DMS79 (cell line): Measurements from ENCODE around the gene GIMAP5.

Experiments
- DNase-seq: peaks from one replicate; lab custom pipeline; 2025; lab: John Stamatoyannopoulos, UW

Gene GIMAP5

DNA sequence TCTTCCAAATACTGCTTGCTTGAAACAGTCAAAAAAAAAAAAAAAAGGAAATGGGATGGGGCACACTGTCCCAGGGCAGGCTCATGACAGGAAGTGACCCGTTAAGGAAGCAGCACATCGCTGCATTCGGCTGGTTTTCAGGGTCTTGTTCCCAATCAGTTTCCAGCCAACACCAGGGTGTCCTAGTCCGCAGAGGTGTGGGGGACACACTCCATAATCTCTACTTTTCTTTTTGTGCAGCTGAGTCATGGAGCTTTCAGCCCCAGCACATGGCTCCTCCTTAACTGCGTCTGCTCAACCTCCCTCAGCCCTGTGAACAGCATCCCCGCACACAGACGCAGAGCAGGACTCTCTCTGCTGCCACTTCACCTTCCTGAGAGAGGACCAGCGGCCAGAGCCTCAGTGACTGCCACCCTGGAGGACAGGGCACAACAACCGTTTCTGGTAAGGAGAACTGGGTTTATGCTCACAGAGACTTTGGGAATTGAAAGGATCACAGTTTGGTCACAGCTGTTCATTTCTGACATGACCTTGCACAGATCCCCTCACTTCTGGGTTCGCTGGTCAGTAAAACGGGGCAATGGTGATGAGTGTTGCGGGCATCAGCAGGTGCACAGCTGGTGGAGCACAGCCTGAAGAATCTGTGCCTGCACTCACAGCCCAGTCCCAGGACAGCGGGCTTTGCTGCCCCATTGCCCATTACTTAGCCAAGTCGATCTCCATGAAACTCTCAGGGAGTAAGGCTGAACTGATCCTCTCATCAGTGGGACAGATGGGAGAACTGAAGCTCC, at the start of gene GIMAP5:
Gene GIMAP5, plus strand, starts transcription at position 154 of the 791 bp plus-strand sequence. CDS start 3,467 bp downstream, outside the sequence.
- DNase-seq, result no peak

DNA sequence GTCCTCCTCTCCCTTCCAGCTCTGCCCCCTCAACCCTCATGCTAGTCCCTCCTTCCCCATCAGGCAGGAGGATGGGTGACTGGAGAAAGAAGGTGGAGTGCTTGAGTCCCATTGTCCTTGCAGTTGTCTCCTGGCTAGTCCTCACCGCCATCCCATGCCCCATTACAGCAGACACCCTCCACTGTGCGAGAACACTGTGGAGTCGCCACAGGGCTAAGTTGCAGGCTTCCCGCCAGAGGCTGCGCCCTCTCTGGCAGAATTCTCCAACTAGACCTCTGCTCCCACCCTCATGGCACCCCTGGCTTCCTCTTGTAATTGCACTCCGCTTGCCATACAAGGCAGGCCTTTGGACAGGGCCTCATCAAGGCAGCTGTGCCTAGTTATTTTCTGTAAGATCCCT, 48.6 kb upstream of the GIMAP5 start:
- no peak for DNase-seq

DNA sequence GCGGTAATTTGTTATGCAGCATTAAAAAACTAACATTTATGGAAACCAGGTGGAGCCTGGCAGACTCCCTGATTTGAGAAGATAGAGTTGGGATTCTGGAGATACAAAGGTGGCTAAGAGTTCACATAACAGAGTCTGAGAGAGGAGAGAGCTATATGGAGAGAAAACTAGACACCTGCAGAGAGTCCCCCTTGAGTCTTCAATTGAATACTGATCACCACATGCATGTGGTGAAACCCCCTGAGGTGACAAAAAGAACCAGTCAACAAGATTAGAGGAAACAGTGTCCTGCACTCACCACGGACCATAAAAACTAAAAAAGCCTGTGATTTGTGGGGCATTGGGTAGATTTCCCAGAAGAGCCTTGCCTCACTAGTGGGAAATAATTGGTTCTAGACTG, 41.6 kb upstream of the GIMAP5 start:
- DNase-seq, result no peak

GRCh38 chr7:150703209-150703608, 34.0 kb upstream of the GIMAP5 start:
- DNase-seq, result no peak

GRCh38 chr7:150715293-150715692, 21.9 kb upstream of the GIMAP5 start:
- no peak for DNase-seq

GRCh38 chr7:150715738-150716137, 21.5 kb upstream of the GIMAP5 start:
- DNase-seq, result no peak

- no peak for DNase-seq
These were observed 20.9 kb upstream of the GIMAP5 start, which contains the start of gene GIMAP1 for GRCh38 chr7:150716368-150716767. TSS of gene GIMAP1 (plus strand) at chr7:150716613. CDS start at chr7:150719048, 2,435 bp downstream.

DNA sequence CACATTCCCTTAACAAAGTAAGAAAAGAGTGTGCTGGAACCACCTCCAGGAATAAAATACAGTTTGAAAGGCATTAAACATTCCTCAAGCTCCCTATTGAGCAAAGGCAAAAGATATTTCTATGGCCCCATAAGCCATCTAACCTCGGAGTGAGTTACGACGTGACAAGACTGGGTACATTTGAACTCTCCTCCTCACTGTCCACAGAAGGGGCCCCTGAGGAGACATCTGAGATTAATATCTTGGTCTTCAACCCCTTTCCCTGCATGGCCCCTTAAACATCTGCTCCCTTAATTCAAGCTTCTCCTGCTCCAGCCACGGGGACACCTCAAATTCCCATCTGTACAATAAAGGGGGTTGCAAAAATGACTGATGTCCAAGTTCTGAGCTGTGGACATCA, 20.3 kb upstream of the GIMAP5 start:
- DNase-seq, result no peak

GRCh38 chr7:150717814-150718420, 19.3 kb upstream of the GIMAP5 start:
- DNase-seq, result no peak

DNA sequence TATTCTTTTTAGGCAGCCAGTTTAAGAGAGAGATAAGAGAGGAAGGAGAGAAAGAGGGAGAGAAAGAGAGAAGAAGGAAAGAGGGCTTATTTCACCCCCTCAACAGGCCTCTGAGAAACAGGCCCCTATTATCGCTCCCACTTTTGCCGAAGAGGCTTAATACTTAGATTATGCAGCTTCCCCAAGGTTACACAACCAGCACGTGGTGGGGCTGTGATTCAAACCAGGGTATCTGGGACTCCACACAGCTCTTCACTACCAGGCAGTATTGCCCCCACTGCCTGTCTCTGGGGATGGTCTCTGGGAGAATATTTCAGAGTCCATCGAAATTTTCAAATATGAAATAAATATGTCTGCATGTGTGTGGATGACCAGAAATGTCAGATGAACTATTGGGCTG, 17.8 kb upstream of the GIMAP5 start:
- no peak for DNase-seq

- no peak for DNase-seq
These were observed 17.0 kb upstream of the GIMAP5 start for GRCh38 chr7:150719960-150720891.

DNA sequence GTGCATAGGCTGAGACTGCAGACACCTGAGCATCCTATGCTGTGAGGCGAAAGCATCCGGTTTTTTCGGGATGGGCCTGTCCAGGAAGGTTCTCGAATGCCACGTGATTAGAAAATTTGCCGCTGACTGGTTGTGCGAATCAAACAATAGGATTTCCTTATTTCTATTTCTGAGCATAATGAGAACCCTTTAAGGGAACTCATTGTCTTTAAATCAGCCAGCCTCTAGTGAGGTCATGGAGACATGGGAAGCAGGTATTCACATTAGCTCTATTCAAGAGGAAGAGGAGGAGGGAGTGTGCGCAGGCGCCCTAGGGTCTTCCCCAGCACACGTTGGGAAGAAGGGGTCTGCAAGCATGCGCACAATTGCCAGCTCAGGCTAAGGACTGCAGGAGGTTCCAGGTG, 15.2 kb upstream of the GIMAP5 start:
- no peak for DNase-seq

- no peak for DNase-seq
These were observed 14.7 kb upstream of the GIMAP5 start for GRCh38 chr7:150722431-150722931.

GRCh38 chr7:150723467-150723866, 13.8 kb upstream of the GIMAP5 start:
- no peak for DNase-seq

GRCh38 chr7:150727381-150727780, 9.8 kb upstream of the GIMAP5 start:
- no peak for DNase-seq

DNA sequence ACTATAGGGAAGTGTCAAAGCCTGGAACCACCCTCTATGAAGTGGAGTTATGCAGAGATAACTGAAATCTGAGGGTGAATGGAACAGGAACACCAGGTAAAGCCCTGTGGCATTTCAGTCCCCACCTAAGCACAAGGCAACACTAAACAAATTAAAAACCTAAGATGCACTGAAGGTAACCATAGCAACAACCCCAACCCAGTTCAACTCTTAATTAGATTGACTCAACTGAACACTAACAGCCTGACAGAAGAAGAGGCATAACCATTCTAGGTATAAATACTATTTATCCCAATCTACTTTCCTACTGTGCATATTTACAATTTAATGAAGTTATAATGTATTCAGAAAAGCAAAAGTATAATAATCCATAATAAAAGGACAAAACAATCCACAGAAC, 9.2 kb upstream of the GIMAP5 start:
- no peak for DNase-seq

GRCh38 chr7:150728609-150729008, 8.6 kb upstream of the GIMAP5 start:
- DNase-seq, result no peak

GRCh38 chr7:150731916-150732315, 5.3 kb upstream of the GIMAP5 start:
- DNase-seq, result no peak

DNA sequence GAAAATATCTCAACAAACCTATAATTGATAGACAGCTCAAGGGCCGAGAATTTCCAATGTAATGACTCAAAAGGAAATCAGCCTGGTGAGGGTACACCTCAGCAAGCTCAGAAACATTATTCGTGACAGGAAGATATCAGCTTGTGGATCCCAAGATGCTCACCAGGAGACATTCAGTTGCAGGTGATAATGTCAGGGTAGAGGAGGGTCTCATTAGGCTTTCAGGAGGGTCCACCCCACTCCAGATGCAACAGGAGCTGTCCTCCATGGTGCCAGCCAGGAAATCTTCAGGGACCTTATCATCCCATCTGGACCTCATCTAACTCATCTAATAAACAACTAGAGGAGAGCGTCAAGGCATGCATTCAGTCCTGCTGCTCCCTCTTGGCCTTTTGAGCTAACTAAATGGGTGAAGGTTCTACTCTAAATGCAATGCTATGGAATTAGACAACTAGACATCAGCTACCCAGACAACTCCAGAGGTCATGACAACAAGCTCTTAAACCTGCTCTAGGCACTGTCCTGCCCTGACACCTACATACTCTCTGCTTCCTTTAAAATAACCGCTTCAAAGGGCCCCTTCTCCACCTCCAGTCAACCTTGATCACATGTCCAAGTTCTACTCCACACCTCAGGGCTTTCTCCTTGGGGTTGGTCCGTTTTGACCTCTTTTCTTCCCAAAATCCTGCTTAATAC, 4.3 kb upstream of the GIMAP5 start:
- DNase-seq, result no peak

DNA sequence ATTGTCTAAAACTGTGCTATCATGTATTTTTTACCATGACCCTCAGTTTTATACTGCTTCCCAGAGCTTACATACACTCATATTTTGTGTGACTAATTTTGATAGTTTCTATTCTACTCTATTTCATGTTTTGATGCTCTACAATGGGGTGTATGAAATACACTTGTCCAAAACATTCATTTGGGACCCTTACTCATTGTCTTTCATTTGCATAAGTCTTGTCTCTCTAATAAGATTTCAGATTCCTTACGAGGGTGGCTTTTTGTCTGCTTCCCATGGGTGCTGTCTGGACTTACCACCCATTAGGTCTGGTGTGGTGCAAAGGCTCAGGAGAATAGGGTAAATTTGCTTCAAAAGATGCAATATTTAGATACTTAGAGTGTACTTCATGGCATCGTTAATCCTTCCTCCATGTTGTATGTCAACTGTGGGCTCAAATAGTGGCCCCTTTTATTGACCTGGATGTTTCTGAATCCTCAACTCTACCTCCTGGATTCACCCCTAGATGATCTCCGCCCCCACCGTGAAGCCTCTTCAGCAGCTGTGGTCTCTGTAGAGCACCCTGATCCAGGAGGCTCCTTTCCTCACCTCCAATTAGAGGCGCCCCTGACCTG, 3.6 kb upstream of the GIMAP5 start:
- DNase-seq, result no peak

GRCh38 chr7:150734254-150734653, 3.0 kb upstream of the GIMAP5 start:
- no peak for DNase-seq
